Measurements from ENCODE around the gene VSIR.

- no peak for TF ChIP-seq POLR2AphosphoS5 (IDR thresholded peaks at IDR 0.05; ENCODE audit: low read depth, low read length)
- no peak for TF ChIP-seq REST (IDR thresholded peaks at IDR 0.05; ENCODE audit: insufficient read depth in 1 of 2, low read depth in 2 of 2, low read length in 2 of 2)
- no peak for TF ChIP-seq TAF1 (IDR thresholded peaks at IDR 0.05; ENCODE audit: borderline replicate concordance, insufficient read depth, low read length)
Measured at GRCh38 chr10:71750986-71751385, 22.3 kb downstream of the VSIR start.

All from PFSK-1 (cell line).